ENCODE data around the gene KRTAP4-4.

Gene KRTAP4-4

DNA sequence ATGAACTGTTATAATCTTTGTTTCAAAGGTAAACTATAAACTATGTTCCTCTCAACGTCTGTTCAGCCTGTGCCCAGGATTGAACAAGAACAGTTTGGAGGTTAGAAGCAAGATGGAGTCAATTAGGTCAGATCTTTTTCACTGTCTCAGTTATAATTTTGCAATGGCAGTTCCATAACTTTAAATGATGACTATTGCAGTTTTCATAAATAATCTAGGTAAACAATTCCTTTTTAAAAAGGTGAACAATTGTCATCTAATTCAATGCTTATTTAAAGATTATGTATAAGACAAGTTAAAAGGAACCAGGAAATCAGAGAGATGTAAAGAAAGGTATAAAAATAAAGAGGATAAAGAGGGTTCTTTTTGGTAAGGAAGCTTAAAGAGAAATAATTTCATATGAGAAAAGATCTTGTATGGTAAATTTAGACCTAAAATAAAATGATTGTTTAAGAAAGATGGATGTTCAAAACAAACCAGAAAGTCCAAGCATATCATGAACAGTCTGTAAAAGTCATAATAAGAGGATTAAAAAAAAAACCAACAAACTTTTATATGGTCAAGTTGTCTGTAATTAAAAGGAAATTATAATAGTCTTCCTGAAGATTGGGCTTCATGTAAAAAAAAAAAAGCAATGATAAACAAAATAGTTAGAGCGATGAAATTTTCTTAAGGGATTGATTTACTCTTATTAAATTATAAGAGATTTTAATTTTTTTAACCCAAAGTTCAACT, 49.2 kb downstream of the KRTAP4-4 start:
- no peak for DNase-seq (ENCODE audit: low spot score)
